Measurements from ENCODE around the gene NMNAT2. TPM values are rescaled to one million over a fixed set of nuclear protein-coding genes. Genes with fewer than 3 reads are reported as not detected.

The NMNAT2 gene
- total RNA-seq, 1 experiment from 2014 or later = 8.8 TPM

DNA sequence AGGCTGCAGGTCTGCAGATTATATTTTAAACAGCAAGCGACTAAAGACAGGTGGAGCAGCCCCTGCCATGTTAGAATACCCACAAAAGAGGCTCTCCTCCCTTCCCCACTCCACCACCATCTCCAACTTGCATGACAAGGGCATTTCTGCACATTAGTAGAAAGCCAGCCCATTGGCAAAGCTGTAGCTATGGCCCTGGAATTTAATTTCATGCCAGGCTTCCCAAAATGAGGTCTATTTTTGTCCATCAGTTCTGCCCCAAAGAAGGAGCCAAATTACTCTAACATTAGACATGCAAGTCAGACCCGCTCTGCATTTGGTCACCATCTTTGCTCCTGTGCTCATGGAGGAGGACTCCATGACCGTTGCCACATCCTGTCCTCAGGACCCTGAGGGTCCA lies 116.9 kb downstream of the NMNAT2 start:
- ChIA-PET POLR2A (no interaction called here), CTCF (interaction anchor here (1.3 kb wide), 1 partner anchor 19 kb away, joined by 4 read pairs; no protein-coding TSS in a partner anchor)
- no peak for DNase-seq (ENCODE audit: low spot score)

DNA sequence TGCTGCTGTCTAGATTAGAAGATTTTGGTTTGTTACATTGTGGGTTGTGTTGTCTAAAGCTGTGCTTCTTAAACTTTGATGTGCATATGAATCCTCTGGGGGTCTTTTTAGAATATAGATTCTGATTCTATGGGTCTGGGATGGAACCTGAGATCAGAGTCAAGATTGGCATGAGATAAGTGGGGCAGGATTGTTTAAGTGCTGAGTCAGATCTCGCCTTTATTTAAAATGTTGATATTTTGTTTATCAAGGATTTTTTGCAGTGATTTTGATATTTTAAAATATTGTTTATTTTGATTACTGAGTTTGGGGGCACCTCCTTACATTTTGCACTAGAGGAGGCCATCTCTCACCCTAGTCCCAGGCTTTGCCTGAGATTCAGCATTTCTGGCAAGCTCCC lies 117.4 kb downstream of the NMNAT2 start:
- TF ChIP-seq CREB1 (CRISPR knock-in tag; IDR thresholded peaks at IDR 0.05) (no peak), SMAD3 (CRISPR knock-in tag; IDR thresholded peaks at IDR 0.05; ENCODE audit: borderline replicate concordance) (no peak), NFYB (CRISPR knock-in tag; conservative IDR thresholded peaks at IDR 0.05; ENCODE audit: low read depth) (no peak), ATF1 (CRISPR knock-in tag; IDR thresholded peaks at IDR 0.05) (no peak), USF2 (CRISPR knock-in tag; IDR thresholded peaks at IDR 0.05) (no peak), ZNF416 (CRISPR knock-in tag; IDR thresholded peaks at IDR 0.05) (no peak), KAT7 (CRISPR knock-in tag; IDR thresholded peaks at IDR 0.05; ENCODE audit: borderline replicate concordance) (no peak), FOXP4 (CRISPR knock-in tag; IDR thresholded peaks at IDR 0.05) (no peak), ZNF121 (CRISPR knock-in tag; IDR thresholded peaks at IDR 0.05) (no peak)
- TF ChIP-seq, protein P1, sequence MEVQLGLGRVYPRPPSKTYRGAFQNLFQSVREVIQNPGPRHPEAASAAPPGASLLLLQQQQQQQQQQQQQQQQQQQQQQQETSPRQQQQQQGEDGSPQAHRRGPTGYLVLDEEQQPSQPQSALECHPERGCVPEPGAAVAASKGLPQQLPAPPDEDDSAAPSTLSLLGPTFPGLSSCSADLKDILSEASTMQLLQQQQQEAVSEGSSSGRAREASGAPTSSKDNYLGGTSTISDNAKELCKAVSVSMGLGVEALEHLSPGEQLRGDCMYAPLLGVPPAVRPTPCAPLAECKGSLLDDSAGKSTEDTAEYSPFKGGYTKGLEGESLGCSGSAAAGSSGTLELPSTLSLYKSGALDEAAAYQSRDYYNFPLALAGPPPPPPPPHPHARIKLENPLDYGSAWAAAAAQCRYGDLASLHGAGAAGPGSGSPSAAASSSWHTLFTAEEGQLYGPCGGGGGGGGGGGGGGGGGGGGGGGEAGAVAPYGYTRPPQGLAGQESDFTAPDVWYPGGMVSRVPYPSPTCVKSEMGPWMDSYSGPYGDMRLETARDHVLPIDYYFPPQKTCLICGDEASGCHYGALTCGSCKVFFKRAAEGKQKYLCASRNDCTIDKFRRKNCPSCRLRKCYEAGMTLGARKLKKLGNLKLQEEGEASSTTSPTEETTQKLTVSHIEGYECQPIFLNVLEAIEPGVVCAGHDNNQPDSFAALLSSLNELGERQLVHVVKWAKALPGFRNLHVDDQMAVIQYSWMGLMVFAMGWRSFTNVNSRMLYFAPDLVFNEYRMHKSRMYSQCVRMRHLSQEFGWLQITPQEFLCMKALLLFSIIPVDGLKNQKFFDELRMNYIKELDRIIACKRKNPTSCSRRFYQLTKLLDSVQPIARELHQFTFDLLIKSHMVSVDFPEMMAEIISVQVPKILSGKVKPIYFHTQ (CRISPR knock-in tag; IDR thresholded peaks at IDR 0.05) = no peak
- Mint-ChIP-seq H3K27ac (no peak overlapping the region), H3K36me3 (no peaks in the 10 kb centered on the region), H3K27me3 (ENCODE audit: low read depth) (no peaks in the 10 kb centered on the region; the same call in 1 of the 2 replicates), H3K9me3 (peaks cover 10% of the 10 kb centered on the region), H3K4me3 (no peak overlapping the region), H3K4me1 (peaks cover 36% of the 10 kb centered on the region)
- POLR2A ChIA-PET = no interaction called here
- DNase-seq (ENCODE audit: low spot score) (no peak), ATAC-seq (no peak)
- CTCF ChIA-PET = interaction anchor here (1.3 kb wide), 1 partner anchor 19 kb away, joined by 4 read pairs; no protein-coding TSS in a partner anchor

More for the DNA sequence above, 116.9 kb downstream of the NMNAT2 start:
- H3K27ac Mint-ChIP-seq = no peak overlapping the region
- no peak for TF ChIP-seq ZNF317 (CRISPR knock-in tag; IDR thresholded peaks at IDR 0.05; ENCODE audit: borderline replicate concordance, low read depth)
- TF ChIP-seq MYBL2 (CRISPR knock-in tag; IDR thresholded peaks at IDR 0.05) = no peak
- no peak for TF ChIP-seq ZNF232 (CRISPR knock-in tag; IDR thresholded peaks at IDR 0.05)
- TF ChIP-seq MLX (CRISPR knock-in tag; IDR thresholded peaks at IDR 0.05) = no peak
- no peak for TF ChIP-seq SP1 (CRISPR knock-in tag; conservative IDR thresholded peaks at IDR 0.05)
- TF ChIP-seq, protein P2, sequence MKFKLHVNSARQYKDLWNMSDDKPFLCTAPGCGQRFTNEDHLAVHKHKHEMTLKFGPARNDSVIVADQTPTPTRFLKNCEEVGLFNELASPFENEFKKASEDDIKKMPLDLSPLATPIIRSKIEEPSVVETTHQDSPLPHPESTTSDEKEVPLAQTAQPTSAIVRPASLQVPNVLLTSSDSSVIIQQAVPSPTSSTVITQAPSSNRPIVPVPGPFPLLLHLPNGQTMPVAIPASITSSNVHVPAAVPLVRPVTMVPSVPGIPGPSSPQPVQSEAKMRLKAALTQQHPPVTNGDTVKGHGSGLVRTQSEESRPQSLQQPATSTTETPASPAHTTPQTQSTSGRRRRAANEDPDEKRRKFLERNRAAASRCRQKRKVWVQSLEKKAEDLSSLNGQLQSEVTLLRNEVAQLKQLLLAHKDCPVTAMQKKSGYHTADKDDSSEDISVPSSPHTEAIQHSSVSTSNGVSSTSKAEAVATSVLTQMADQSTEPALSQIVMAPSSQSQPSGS (CRISPR knock-in tag; IDR thresholded peaks at IDR 0.05; ENCODE audit: borderline replicate concordance, low read depth) = no peak
- ATAC-seq = no peak
- no peak overlapping the region for H3K4me3 Mint-ChIP-seq
- peaks cover 40% of the 10 kb centered on the region for H3K4me1 Mint-ChIP-seq
- no peaks in the 10 kb centered on the region; the same call in 1 of the 2 replicates for H3K27me3 Mint-ChIP-seq (ENCODE audit: low read depth)
- no peaks in the 10 kb centered on the region for H3K36me3 Mint-ChIP-seq
- peaks cover 10% of the 10 kb centered on the region for H3K9me3 Mint-ChIP-seq
